SK-N-SH treated with all-trans-retinoic acid at 6 μM for 48 hours (cell line): ENCODE measurements around the gene TMEM14A.

Experiments used
- ATAC-seq: fragments of 200-7000 bp; cut with Tn5 transposase; 3 replicates; pipeline ENCODE4 v1.9.1; 2020; ENCODE audit warnings: mild to moderate bottlenecking, moderate library complexity
- ARNTL ChIP-seq: fragments of 450-650 bp; formaldehyde crosslinking; IDR thresholded peaks from 2 replicates; pipeline ENCODE4 v1.5.0; 2020; ENCODE audit warnings: low read depth, mild to moderate bottlenecking, moderate library complexity, borderline replicate concordance
- BACH2 ChIP-seq: fragments of 250-450 bp; sonication (Bioruptor Pico); IDR thresholded peaks from 2 replicates; pipeline ENCODE4 v1.9.0; 2021; ENCODE audit warnings: mild to moderate bottlenecking, borderline replicate concordance
- CSRNP3 ChIP-seq: fragments of 250-450 bp; sonication (Bioruptor Pico); IDR thresholded peaks from 2 replicates; pipeline ENCODE4 v1.5.1; 2021; ENCODE audit warnings: mild to moderate bottlenecking, moderate library complexity
- ESRRG ChIP-seq: fragments of 250-450 bp; sonication (Bioruptor Pico); IDR thresholded peaks from 2 replicates; pipeline ENCODE4 v1.6.1; 2021; ENCODE audit warnings: mild to moderate bottlenecking
- GLIS3 ChIP-seq: fragments of 250-450 bp; sonication (Bioruptor Pico); IDR thresholded peaks from 2 replicates; pipeline ENCODE4 v1.5.0; 2020; ENCODE audit warnings: mild to moderate bottlenecking, moderate library complexity
- ISL1 ChIP-seq: fragments of 250-450 bp; sonication (Bioruptor Pico); IDR thresholded peaks from 2 replicates; pipeline ENCODE4 v2.1.2; 2022; ENCODE audit warnings: mild to moderate bottlenecking, moderate library complexity
- OSR1 ChIP-seq: fragments of 250-450 bp; sonication (Bioruptor Pico); IDR thresholded peaks from 2 replicates; pipeline ENCODE4 v1.8.0; 2022; ENCODE audit warnings: moderate library complexity, mild to moderate bottlenecking, inconsistent platforms
- PPARA ChIP-seq: fragments of 250-450 bp; sonication (Bioruptor Pico); IDR thresholded peaks from 2 replicates; pipeline ENCODE4 v1.5.0; 2020; ENCODE audit warnings: mild to moderate bottlenecking, borderline replicate concordance
- RARB ChIP-seq: fragments of 250-450 bp; sonication (Bioruptor Pico); IDR thresholded peaks from 2 replicates; pipeline ENCODE4 v1.8.0; 2021; ENCODE audit warnings: mild to moderate bottlenecking, moderate library complexity
- SNAI2 ChIP-seq: fragments of 250-450 bp; sonication (Bioruptor Pico); IDR thresholded peaks from 2 replicates; pipeline ENCODE4 v1.5.0; 2020; ENCODE audit warnings: mild to moderate bottlenecking, moderate library complexity
- TCF4 ChIP-seq: fragments of 250-450 bp; sonication (Bioruptor Pico); IDR thresholded peaks from 2 replicates; pipeline ENCODE4 v1.8.0; 2021; ENCODE audit warnings: mild to moderate bottlenecking, moderate library complexity, borderline replicate concordance
- TOX ChIP-seq: fragments of 250-450 bp; sonication (Bioruptor Pico); IDR thresholded peaks from 2 replicates; pipeline ENCODE4 v1.8.0; 2021; ENCODE audit warnings: mild to moderate bottlenecking, moderate library complexity, borderline replicate concordance
- TSHZ2 ChIP-seq: fragments of 250-450 bp; sonication (Bioruptor Pico); IDR thresholded peaks from 2 replicates; pipeline ENCODE4 v1.5.0; 2020; ENCODE audit warnings: mild to moderate bottlenecking, moderate library complexity
- ZC3H10 ChIP-seq: fragments of 250-450 bp; sonication (Bioruptor Pico); IDR thresholded peaks from 2 replicates; pipeline ENCODE4 v1.5.1; 2021; ENCODE audit warnings: mild to moderate bottlenecking, moderate library complexity
- ZFP3 ChIP-seq: fragments of 250-450 bp; sonication (Bioruptor Pico); IDR thresholded peaks from 2 replicates; pipeline ENCODE4 v1.5.0; 2020; ENCODE audit warnings: mild to moderate bottlenecking, moderate library complexity
- ZFP30 ChIP-seq: fragments of 450-650 bp; formaldehyde crosslinking; IDR thresholded peaks from 2 replicates; pipeline ENCODE4 v1.5.0; 2022; ENCODE audit warnings: mild to moderate bottlenecking, moderate library complexity
- ZNF70 ChIP-seq: fragments of 450-650 bp; formaldehyde crosslinking; IDR thresholded peaks from 2 replicates; pipeline ENCODE4 v1.5.0; 2020; ENCODE audit warnings: mild to moderate bottlenecking, moderate library complexity
- ZNF8 ChIP-seq: fragments of 450-650 bp; formaldehyde crosslinking; IDR thresholded peaks from 2 replicates; pipeline ENCODE4 v1.5.0; 2020; ENCODE audit warnings: mild to moderate bottlenecking, moderate library complexity
- TF ChIP-seq, protein P1 (sequence below): fragments of 250-450 bp; sonication (Bioruptor Pico); IDR thresholded peaks from 2 replicates; pipeline ENCODE4 v1.8.0; 2020; ENCODE audit warnings: mild to moderate bottlenecking, moderate library complexity, borderline replicate concordance
- TF ChIP-seq, protein P2 (sequence below): fragments of 250-450 bp; sonication (Bioruptor Pico); IDR thresholded peaks from 2 replicates; pipeline ENCODE4 v1.8.0; 2021; ENCODE audit warnings: low read depth, mild to moderate bottlenecking, moderate library complexity, borderline replicate concordance
- TF ChIP-seq, protein P3 (sequence below): fragments of 250-450 bp; sonication (Bioruptor Pico); IDR thresholded peaks from 2 replicates; pipeline ENCODE4 v1.5.1; 2020; ENCODE audit warnings: low read depth, mild to moderate bottlenecking, moderate library complexity

Gene TMEM14A

GRCh38 chr6:52729576-52729975 lies 58.7 kb downstream of the TMEM14A start:
- ATAC-seq = no peak

GRCh38 chr6:52731719-52732118 lies 60.8 kb downstream of the TMEM14A start:
- TF ChIP-seq, protein P1, sequence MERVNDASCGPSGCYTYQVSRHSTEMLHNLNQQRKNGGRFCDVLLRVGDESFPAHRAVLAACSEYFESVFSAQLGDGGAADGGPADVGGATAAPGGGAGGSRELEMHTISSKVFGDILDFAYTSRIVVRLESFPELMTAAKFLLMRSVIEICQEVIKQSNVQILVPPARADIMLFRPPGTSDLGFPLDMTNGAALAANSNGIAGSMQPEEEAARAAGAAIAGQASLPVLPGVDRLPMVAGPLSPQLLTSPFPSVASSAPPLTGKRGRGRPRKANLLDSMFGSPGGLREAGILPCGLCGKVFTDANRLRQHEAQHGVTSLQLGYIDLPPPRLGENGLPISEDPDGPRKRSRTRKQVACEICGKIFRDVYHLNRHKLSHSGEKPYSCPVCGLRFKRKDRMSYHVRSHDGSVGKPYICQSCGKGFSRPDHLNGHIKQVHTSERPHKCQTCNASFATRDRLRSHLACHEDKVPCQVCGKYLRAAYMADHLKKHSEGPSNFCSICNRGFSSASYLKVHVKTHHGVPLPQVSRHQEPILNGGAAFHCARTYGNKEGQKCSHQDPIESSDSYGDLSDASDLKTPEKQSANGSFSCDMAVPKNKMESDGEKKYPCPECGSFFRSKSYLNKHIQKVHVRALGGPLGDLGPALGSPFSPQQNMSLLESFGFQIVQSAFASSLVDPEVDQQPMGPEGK (CRISPR knock-in tag) = no peak
- TF ChIP-seq PPARA (CRISPR knock-in tag) = no peak
- no peak for TF ChIP-seq TOX (CRISPR knock-in tag)
- no peak for TF ChIP-seq ZNF8
- no peak for TF ChIP-seq ARNTL (CRISPR knock-in tag)
- no peak for TF ChIP-seq CSRNP3 (CRISPR knock-in tag)
- TF ChIP-seq ESRRG = no peak
- TF ChIP-seq ZFP30 = no peak
- no peak for TF ChIP-seq TCF4 (CRISPR knock-in tag)
- no peak for TF ChIP-seq ZNF70
- TF ChIP-seq ZC3H10 (CRISPR knock-in tag) = no peak
- no peak for TF ChIP-seq TSHZ2 (CRISPR knock-in tag)
- no peak for TF ChIP-seq SNAI2
- no peak for TF ChIP-seq ISL1 (CRISPR knock-in tag)
- no peak for TF ChIP-seq BACH2
- no peak for ATAC-seq

More at GRCh38 chr6:52729576-52729975, 58.7 kb downstream of the TMEM14A start:
- no peak for TF ChIP-seq RARB (CRISPR knock-in tag)
- TF ChIP-seq ISL1 (CRISPR knock-in tag) = no peak
- TF ChIP-seq ZNF70 = no peak
- TF ChIP-seq ZFP30 = no peak
- no peak for TF ChIP-seq CSRNP3 (CRISPR knock-in tag)
- TF ChIP-seq TCF4 (CRISPR knock-in tag) = no peak
- TF ChIP-seq PPARA (CRISPR knock-in tag) = no peak
- TF ChIP-seq, protein P2, sequence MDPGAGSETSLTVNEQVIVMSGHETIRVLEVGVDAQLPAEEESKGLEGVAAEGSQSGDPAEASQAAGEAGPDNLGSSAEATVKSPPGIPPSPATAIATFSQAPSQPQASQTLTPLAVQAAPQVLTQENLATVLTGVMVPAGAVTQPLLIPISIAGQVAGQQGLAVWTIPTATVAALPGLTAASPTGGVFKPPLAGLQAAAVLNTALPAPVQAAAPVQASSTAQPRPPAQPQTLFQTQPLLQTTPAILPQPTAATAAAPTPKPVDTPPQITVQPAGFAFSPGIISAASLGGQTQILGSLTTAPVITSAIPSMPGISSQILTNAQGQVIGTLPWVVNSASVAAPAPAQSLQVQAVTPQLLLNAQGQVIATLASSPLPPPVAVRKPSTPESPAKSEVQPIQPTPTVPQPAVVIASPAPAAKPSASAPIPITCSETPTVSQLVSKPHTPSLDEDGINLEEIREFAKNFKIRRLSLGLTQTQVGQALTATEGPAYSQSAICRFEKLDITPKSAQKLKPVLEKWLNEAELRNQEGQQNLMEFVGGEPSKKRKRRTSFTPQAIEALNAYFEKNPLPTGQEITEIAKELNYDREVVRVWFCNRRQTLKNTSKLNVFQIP (CRISPR knock-in tag) = no peak
- TF ChIP-seq BACH2 = no peak
- TF ChIP-seq, protein P3, sequence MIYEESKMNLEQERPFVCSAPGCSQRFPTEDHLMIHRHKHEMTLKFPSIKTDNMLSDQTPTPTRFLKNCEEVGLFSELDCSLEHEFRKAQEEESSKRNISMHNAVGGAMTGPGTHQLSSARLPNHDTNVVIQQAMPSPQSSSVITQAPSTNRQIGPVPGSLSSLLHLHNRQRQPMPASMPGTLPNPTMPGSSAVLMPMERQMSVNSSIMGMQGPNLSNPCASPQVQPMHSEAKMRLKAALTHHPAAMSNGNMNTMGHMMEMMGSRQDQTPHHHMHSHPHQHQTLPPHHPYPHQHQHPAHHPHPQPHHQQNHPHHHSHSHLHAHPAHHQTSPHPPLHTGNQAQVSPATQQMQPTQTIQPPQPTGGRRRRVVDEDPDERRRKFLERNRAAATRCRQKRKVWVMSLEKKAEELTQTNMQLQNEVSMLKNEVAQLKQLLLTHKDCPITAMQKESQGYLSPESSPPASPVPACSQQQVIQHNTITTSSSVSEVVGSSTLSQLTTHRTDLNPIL = no peak
- TF ChIP-seq ZC3H10 (CRISPR knock-in tag) = no peak
- no peak for TF ChIP-seq GLIS3 (CRISPR knock-in tag)
- no peak for TF ChIP-seq OSR1 (CRISPR knock-in tag)
- TF ChIP-seq SNAI2 = no peak
- no peak for TF ChIP-seq ZFP3 (CRISPR knock-in tag)
- TF ChIP-seq, all 23 proteins: peak for 0
